ENCODE measurements around the gene PLCB3. TPM values are rescaled to one million over a fixed set of nuclear protein-coding genes. Genes with fewer than 3 reads are reported as not detected.
A peak's percentile ranks its signal among the peaks of the same experiment; 100 is the strongest.

The PLCB3 gene
- total and polyA plus RNA-seq, 10 of the 15 experiments (the other 5 are each of a cell fraction or from before 2014, with no cell fraction given): 0.03 to 10.3 (median 3.3) TPM

DNA sequence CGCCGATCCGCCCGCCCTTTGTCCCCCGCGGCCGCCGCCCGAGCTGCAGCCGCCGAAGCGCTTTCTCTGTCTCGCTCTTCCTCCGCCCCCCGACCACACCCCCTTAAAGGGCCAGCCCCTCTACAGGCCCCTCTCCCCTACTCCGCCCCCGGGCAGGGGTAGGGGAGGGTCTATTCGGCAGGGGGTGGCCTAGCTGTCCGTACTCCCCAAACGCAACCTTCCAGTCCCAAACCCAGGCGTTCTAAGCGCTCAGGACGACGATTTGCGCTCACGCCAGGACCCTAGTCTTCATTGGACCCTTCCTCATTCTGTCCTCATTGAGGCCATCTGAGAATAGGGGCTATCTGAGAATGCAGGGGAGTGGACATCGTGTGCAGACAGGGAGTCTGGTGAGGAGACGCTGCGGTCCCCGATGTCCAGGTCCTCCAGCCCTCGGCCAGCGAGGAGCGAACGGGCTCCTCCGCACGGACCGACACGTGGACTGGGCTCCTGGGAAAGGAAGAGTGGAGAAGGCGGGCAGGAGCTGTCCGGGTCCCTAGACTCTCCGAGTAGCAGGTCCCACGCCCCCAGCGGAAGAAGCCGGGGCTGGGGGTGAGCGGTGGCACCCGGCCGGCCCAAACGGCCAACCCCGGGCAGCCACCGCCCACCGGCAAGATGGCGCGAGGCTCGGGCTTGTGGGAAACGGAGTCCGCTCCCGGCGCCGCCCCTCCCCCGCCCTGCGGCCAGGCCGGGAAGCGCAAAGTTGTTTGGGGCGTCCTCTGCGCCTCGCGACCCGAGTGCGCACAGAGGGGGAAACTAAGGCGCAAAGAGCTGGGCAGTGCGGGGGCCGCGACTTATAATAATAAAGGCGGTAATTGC lies 4.2 kb upstream of the PLCB3 start, which contains the start of gene PPP1R14B (continued):
- TF ChIP-seq, protein P1, sequence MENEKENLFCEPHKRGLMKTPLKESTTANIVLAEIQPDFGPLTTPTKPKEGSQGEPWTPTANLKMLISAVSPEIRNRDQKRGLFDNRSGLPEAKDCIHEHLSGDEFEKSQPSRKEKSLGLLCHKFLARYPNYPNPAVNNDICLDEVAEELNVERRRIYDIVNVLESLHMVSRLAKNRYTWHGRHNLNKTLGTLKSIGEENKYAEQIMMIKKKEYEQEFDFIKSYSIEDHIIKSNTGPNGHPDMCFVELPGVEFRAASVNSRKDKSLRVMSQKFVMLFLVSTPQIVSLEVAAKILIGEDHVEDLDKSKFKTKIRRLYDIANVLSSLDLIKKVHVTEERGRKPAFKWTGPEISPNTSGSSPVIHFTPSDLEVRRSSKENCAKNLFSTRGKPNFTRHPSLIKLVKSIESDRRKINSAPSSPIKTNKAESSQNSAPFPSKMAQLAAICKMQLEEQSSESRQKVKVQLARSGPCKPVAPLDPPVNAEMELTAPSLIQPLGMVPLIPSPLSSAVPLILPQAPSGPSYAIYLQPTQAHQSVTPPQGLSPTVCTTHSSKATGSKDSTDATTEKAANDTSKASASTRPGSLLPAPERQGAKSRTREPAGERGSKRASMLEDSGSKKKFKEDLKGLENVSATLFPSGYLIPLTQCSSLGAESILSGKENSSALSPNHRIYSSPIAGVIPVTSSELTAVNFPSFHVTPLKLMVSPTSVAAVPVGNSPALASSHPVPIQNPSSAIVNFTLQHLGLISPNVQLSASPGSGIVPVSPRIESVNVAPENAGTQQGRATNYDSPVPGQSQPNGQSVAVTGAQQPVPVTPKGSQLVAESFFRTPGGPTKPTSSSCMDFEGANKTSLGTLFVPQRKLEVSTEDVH (IDR thresholded peaks at IDR 0.05; ENCODE audit: low read depth, partially characterized antibody): no peak
- TF ChIP-seq EP300 (IDR thresholded peaks at IDR 0.05; ENCODE audit: borderline replicate concordance in 1 of 2, control insufficient read depth in 1 of 2, low read depth in 2 of 2, low read length in 2 of 2): no peak
- no peak for TF ChIP-seq ATF3 (IDR thresholded peaks at IDR 0.05; ENCODE audit: borderline replicate concordance, extremely low read depth, low read depth, low read length)
- TF ChIP-seq CHD1 (IDR thresholded peaks at IDR 0.05; ENCODE audit: low read depth, low read length): no peak
- TF ChIP-seq CREM (IDR thresholded peaks at IDR 0.05; ENCODE audit: low read depth): 0 out of 2 replicates have a peak, but pooled peaks have one; percentile 46
- TF ChIP-seq BMI1 (IDR thresholded peaks at IDR 0.05; ENCODE audit: borderline replicate concordance): no peak
- TF ChIP-seq, protein P2, sequence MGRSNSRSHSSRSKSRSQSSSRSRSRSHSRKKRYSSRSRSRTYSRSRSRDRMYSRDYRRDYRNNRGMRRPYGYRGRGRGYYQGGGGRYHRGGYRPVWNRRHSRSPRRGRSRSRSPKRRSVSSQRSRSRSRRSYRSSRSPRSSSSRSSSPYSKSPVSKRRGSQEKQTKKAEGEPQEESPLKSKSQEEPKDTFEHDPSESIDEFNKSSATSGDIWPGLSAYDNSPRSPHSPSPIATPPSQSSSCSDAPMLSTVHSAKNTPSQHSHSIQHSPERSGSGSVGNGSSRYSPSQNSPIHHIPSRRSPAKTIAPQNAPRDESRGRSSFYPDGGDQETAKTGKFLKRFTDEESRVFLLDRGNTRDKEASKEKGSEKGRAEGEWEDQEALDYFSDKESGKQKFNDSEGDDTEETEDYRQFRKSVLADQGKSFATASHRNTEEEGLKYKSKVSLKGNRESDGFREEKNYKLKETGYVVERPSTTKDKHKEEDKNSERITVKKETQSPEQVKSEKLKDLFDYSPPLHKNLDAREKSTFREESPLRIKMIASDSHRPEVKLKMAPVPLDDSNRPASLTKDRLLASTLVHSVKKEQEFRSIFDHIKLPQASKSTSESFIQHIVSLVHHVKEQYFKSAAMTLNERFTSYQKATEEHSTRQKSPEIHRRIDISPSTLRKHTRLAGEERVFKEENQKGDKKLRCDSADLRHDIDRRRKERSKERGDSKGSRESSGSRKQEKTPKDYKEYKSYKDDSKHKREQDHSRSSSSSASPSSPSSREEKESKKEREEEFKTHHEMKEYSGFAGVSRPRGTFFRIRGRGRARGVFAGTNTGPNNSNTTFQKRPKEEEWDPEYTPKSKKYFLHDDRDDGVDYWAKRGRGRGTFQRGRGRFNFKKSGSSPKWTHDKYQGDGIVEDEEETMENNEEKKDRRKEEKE (IDR thresholded peaks at IDR 0.05): no peak
- TF ChIP-seq BRCA1 (IDR thresholded peaks at IDR 0.05; ENCODE audit: low read depth, low read length): no peak
- 0 out of 2 replicates have a peak, but pooled peaks have one; percentile 46 for TF ChIP-seq MXI1 (IDR thresholded peaks at IDR 0.05; ENCODE audit: low read depth, low read length)
- TF ChIP-seq, protein P3, sequence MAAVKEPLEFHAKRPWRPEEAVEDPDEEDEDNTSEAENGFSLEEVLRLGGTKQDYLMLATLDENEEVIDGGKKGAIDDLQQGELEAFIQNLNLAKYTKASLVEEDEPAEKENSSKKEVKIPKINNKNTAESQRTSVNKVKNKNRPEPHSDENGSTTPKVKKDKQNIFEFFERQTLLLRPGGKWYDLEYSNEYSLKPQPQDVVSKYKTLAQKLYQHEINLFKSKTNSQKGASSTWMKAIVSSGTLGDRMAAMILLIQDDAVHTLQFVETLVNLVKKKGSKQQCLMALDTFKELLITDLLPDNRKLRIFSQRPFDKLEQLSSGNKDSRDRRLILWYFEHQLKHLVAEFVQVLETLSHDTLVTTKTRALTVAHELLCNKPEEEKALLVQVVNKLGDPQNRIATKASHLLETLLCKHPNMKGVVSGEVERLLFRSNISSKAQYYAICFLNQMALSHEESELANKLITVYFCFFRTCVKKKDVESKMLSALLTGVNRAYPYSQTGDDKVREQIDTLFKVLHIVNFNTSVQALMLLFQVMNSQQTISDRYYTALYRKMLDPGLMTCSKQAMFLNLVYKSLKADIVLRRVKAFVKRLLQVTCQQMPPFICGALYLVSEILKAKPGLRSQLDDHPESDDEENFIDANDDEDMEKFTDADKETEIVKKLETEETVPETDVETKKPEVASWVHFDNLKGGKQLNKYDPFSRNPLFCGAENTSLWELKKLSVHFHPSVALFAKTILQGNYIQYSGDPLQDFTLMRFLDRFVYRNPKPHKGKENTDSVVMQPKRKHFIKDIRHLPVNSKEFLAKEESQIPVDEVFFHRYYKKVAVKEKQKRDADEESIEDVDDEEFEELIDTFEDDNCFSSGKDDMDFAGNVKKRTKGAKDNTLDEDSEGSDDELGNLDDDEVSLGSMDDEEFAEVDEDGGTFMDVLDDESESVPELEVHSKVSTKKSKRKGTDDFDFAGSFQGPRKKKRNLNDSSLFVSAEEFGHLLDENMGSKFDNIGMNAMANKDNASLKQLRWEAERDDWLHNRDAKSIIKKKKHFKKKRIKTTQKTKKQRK (IDR thresholded peaks at IDR 0.05; ENCODE audit: low read depth, low read length): no peak
- no peak for TF ChIP-seq SMAD5 (IDR thresholded peaks at IDR 0.05; ENCODE audit: low read depth)
- 0 out of 6 replicates have a peak, but pooled peaks of 1 of the 3 experiments have one; percentile 6 for TF ChIP-seq CTCF (IDR thresholded peaks at IDR 0.05 in 2 of 3, conservative IDR thresholded peaks at IDR 0.05 in 1 of 3; ENCODE audit: control insufficient read depth in 2 of 3, extremely low read depth in 1 of 3, insufficient read depth in 1 of 3, low read depth in 3 of 3, low read length in 3 of 3)
- TF ChIP-seq SMARCA5 (IDR thresholded peaks at IDR 0.05): no peak
- TF ChIP-seq CBFB (IDR thresholded peaks at IDR 0.05; ENCODE audit: low read depth): 0 out of 2 replicates have a peak, but pooled peaks have one; percentile 23
- TF ChIP-seq SREBF1 (IDR thresholded peaks at IDR 0.05; ENCODE audit: low read length): no peak
- TF ChIP-seq JUND (IDR thresholded peaks at IDR 0.05; ENCODE audit: low read depth, low read length): no peak
